ENCODE results near the gene RAB11FIP3.

Gene RAB11FIP3

DNA sequence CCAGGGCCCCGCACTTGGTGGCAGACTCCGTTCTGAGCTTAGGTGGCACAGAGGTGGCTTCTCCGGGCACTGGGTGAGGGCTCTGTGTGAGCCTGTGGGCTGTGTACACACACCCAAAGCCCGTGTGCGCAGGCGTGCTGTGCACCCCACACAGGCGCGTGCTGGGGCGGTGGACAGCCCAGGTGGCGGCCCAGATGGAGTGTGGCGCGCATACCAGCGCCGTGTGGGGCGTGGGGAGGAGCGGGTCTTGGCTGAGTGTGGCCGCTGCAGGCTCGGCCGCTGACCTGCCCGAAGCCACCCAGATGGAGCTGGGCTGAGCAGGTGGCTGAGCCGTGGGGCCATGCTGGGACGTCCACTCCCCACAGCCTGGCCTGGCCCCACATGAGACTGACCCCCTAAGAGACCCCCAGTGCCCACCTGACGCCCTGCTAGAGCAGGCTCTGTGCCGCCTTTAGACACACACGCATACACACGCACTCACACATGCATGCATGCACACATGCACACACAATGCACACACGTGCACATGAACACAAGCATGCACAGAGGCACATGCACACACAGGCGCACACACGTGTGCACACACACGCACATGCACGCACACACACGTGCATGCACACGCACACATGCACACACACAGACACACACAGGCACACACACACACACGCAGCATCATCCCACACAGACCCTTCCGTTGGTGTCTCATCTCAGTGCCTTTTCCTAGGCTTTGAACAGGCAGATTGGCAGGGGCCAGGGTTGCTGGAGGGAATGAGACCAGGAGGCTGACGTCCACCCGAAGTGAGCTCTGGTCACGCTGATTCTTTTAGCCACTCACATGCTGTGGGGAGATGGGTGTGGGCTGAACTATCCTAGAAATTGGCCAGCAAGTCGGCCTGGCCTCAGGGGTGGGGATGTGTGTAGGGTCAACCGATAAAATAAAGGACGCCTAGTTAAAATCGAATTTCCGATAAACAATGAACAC lies 136.8 kb downstream of the RAB11FIP3 start:
- in situ Hi-C loops (cut with HindIII; ENCODE audit: low sequenced_read_pairs): no loop called here
- no peak overlapping the region for H3K4me3 ChIP-seq (ENCODE audit: low read depth, low read length)
- TF ChIP-seq, protein P1, sequence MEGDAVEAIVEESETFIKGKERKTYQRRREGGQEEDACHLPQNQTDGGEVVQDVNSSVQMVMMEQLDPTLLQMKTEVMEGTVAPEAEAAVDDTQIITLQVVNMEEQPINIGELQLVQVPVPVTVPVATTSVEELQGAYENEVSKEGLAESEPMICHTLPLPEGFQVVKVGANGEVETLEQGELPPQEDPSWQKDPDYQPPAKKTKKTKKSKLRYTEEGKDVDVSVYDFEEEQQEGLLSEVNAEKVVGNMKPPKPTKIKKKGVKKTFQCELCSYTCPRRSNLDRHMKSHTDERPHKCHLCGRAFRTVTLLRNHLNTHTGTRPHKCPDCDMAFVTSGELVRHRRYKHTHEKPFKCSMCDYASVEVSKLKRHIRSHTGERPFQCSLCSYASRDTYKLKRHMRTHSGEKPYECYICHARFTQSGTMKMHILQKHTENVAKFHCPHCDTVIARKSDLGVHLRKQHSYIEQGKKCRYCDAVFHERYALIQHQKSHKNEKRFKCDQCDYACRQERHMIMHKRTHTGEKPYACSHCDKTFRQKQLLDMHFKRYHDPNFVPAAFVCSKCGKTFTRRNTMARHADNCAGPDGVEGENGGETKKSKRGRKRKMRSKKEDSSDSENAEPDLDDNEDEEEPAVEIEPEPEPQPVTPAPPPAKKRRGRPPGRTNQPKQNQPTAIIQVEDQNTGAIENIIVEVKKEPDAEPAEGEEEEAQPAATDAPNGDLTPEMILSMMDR (IDR thresholded peaks at IDR 0.05; ENCODE audit: low read depth, low read length): no peak
- no peak for DNase-seq (ENCODE audit: low read depth, low spot score)

DNA sequence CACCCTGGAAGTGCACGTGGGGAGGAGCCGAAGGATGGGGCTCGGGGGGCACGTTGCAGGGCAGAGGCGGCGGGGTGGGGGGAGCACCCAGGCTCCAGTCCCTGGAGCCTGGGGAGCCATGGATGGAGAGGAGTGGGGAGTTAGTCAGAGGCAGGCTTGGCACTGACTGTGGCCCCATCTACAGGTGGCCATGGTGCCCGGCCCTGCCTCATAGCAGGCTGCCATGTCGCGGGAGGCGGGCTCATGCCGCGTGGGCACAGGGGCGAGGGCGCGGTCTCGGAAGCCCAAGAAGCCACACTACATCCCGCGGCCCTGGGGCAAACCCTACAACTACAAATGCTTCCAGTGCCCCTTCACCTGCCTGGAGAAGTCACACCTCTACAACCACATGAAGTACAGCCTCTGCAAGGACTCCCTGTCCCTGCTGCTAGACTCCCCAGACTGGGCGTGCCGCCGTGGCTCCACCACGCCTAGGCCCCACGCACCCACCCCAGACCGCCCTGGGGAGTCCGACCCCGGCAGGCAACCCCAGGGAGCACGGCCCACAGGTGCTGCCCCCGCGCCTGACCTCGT lies 137.7 kb downstream of the RAB11FIP3 start:
- TF ChIP-seq, protein P1 (IDR thresholded peaks at IDR 0.05; ENCODE audit: low read depth, low read length): no peak

DNA sequence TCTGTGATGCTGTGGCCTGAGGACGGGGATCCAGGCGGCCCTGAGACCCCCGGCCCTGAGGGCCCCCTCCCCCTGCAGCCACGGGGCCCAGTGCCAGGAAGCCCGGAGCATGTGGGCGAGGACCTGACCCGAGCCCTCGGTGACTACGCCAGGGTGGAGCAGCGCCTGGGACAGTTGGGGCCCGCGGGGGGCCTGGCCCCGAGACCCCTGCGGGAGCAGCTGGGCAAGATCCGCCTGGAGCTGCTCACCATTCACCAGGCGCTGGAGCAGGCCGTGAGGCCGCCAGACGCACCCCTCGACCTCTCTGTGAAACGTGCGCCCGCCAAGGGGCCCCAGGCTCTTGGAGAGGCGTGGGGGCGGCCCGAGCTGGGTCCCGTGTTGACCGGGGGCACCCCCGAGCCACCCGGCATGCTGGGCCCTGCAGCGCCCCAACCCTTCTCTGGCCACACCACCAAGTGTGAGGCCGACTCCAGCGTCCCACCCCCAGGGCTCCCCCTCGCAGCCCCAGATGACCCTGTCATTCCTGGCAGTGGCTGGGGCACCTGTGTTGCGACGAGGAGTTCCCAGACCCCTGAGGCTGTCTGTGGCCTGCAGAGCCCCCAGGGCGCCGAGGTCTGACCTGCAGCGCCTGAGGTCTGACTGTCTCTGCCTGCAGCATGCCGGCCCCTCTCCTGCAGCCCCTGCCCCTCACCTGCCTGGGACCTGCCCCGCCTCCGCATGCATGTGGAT lies 139.4 kb downstream of the RAB11FIP3 start:
- no peak overlapping the region for H3K4me3 ChIP-seq (ENCODE audit: low read depth, low read length)
- TF ChIP-seq, protein P1 (IDR thresholded peaks at IDR 0.05; ENCODE audit: low read depth, low read length): no peak
- DNase-seq (ENCODE audit: low read depth, low spot score): no peak
- in situ Hi-C loops (cut with HindIII; ENCODE audit: low sequenced_read_pairs): no loop called here

More for the DNA sequence above, 137.7 kb downstream of the RAB11FIP3 start:
- no peak for DNase-seq (ENCODE audit: low read depth, low spot score)
- no peak overlapping the region for H3K4me3 ChIP-seq (ENCODE audit: low read depth, low read length)
- in situ Hi-C loops (cut with HindIII; ENCODE audit: low sequenced_read_pairs): no loop called here

DNA sequence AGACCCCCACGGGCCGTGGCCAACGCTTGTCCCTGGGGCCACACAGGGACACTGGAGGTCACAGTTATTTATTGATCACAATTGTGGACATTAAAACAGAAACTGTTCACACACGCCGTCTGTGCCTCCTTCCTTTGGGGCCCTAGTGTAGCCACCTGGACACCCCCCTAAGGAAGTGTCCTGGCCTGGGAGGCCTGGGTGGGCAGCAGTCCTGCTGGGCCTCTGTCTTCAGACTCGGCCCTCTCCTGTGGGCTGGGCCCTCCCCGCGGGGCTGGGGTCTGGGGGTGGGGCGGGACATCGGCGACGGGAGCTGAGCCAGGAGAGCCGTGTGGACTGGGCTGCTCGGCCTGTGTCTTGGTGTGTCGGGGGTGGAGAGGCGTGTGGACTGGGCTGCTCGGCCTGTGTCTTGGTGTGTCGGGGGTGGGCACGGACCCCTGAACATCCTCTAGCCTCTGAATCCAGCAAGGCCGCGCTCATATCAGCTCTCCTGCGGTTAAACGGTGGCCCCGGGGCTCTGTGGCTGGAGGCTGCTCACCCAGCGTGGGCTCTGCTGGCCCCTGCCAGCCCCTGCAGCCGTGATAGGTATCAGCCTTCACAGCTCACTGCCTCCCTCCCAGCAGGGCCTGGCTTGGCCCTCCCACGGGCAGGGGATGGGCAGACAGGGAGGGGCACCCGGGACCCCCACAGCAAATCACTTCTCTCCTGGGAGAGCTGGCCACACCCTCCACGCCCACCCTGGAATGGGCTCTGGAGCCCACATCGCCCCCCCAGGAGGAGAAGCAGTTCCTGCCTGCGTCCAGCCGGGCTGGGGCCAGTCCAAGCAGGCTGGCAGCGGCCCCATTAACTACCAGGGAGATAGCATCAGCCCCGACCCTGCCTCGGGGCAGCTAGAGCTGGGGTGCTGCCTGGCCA lies 140.2 kb downstream of the RAB11FIP3 start:
- in situ Hi-C loops (cut with HindIII; ENCODE audit: low sequenced_read_pairs): no loop called here
- no peak for DNase-seq (ENCODE audit: low read depth, low spot score)
- TF ChIP-seq, protein P1 (IDR thresholded peaks at IDR 0.05; ENCODE audit: low read depth, low read length): no peak
- no peak overlapping the region for H3K4me3 ChIP-seq (ENCODE audit: low read depth, low read length)

DNA sequence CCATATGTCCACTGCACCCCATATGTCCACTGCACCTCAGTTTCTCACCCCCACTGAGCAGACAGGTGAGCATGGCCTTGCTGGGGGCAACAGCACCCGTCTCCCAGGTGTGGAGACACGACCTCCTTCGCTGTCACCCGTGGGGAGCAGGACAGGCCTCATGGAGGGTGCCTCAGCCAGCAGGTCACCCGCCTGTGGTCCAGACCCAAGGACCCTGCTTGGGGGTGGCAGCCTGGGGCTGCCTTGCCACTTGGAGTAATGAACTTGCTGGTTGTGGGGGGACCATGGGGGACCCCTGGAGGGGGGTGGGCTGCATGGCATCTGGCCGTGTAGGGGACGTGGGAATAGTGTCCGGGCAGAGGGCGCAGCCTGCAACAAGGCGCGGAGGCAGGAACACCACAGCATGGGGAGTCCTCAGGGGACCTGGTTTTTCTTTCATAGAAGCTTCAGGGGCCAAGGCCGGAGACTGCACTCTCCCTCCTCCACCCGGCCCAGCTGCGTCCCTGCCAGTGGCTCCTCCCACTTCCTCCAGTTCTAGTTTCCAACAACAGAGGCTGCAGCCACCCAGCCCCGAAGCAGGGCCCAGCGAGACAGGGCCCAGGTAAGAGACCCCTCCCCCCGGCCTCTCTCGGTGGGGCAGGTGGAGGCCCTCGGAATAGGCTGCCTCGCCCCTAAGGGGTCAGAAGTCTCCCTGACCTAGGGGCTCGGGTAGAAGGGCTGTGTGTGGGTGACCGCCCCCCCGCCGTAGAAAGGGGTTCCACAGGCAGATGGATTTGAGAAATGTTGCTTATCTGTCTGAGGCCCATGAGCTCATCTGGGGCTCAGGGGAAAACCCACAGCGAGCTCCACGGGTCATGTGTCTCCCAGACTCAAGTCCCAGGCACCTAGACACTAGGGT lies 141.3 kb downstream of the RAB11FIP3 start, which contains the start of gene NHLRC4:
Gene NHLRC4, plus strand, starts transcription at position 531 of the 898 bp plus-strand sequence. CDS start 1,043 bp downstream, outside the sequence.
- DNase-seq (ENCODE audit: low read depth, low spot score): peak; percentile 39
- in situ Hi-C loops (cut with HindIII; ENCODE audit: low sequenced_read_pairs): no loop called here
- no peak within 1 kb of the TSS for H3K4me3 ChIP-seq (ENCODE audit: low read depth, low read length)
- TF ChIP-seq, protein P1 (IDR thresholded peaks at IDR 0.05; ENCODE audit: low read depth, low read length): no peak
